ENCODE results near the gene PEX5L. TPM values are rescaled to one million over a fixed set of nuclear protein-coding genes. Genes with fewer than 3 reads are reported as not detected.
"Not testable (repeated sequence)": the region's sequence is repeated elsewhere in the genome, so short reads cannot be mapped to it uniquely, and the experiment has no call there.

Gene PEX5L
- total RNA-seq, 1 donor, result under 0.01 TPM

GRCh38 chr3:179796421-179796820 is 240.3 kb downstream of the PEX5L start:
- no peak for TF ChIP-seq CTCF (IDR thresholded peaks at IDR 0.05; ENCODE audit: insufficient read depth, low read depth, low read length)
- no peak overlapping the region for H3K4me3 ChIP-seq (ENCODE audit: low read depth, low read length)
- peak; percentile 49 for DNase-seq (ENCODE audit: low read depth)

- no peak overlapping the region for H3K4me3 ChIP-seq (ENCODE audit: low read depth, low read length)
- DNase-seq (ENCODE audit: low read depth), result no peak
- TF ChIP-seq CTCF (IDR thresholded peaks at IDR 0.05; ENCODE audit: insufficient read depth, low read depth, low read length), result no peak
Measured at GRCh38 chr3:179794355-179794754, 242.4 kb downstream of the PEX5L start.

- DNase-seq (ENCODE audit: low read depth), result no peak
- no peak overlapping the region for H3K4me3 ChIP-seq (ENCODE audit: low read depth, low read length)
- TF ChIP-seq CTCF (IDR thresholded peaks at IDR 0.05; ENCODE audit: insufficient read depth, low read depth, low read length), result no peak
Measured at GRCh38 chr3:179791793-179792192, 244.9 kb downstream of the PEX5L start.

GRCh38 chr3:179788996-179789395 is 247.7 kb downstream of the PEX5L start:
- DNase-seq (ENCODE audit: low read depth), result no peak
- H3K4me3 ChIP-seq (ENCODE audit: low read depth, low read length), result no peak overlapping the region
- no peak for TF ChIP-seq CTCF (IDR thresholded peaks at IDR 0.05; ENCODE audit: insufficient read depth, low read depth, low read length)

- DNase-seq (ENCODE audit: low read depth), result peak; percentile 29
- H3K4me3 ChIP-seq (ENCODE audit: low read depth, low read length), result not testable (repeated sequence)
Measured at GRCh38 chr3:179782841-179783240, 253.9 kb downstream of the PEX5L start.

- DNase-seq (ENCODE audit: low read depth), result no peak
- TF ChIP-seq CTCF (IDR thresholded peaks at IDR 0.05; ENCODE audit: insufficient read depth, low read depth, low read length), result no peak
- no peak overlapping the region for H3K4me3 ChIP-seq (ENCODE audit: low read depth, low read length)
Measured at GRCh38 chr3:179775416-179776122, 261.2 kb downstream of the PEX5L start.

GRCh38 chr3:179772297-179772696 is 264.4 kb downstream of the PEX5L start:
- no peak for TF ChIP-seq CTCF (IDR thresholded peaks at IDR 0.05; ENCODE audit: insufficient read depth, low read depth, low read length)
- no peak for DNase-seq (ENCODE audit: low read depth)
- H3K4me3 ChIP-seq (ENCODE audit: low read depth, low read length), result no peak overlapping the region
